PFSK-1 (cell line): Measurements from ENCODE around the gene SH2B3.
A peak's percentile ranks its signal among the peaks of the same experiment; 100 is the strongest.

Experiments used
- FOXP2 ChIP-seq: optimal IDR thresholded peaks from 2 replicates; pipeline ENCODE3; 2011; ENCODE audit warnings: borderline replicate concordance, control low read depth, inconsistent platforms; ENCODE audit not compliant: insufficient read depth; ENCODE audit errors: extremely low read length, extremely low read depth
- POLR2AphosphoS5 ChIP-seq: IDR thresholded peaks from 2 replicates; pipeline ENCODE4 v1.6.1; 2012; ENCODE audit warnings: low read depth, mild to moderate bottlenecking, control low read depth, low read length, moderate library complexity
- REST ChIP-seq, 2 experiments: IDR thresholded peaks; 2 replicates each; pipeline versions ENCODE4 v1.6.1 to v1.8.0; 2011 to 2012; ENCODE audit warnings: low read depth in 2 of 2, low read length in 2 of 2, control low read depth in 1 of 2, inconsistent platforms in 1 of 2, mild to moderate bottlenecking in 1 of 2, moderate library complexity in 1 of 2; ENCODE audit not compliant: insufficient read depth in 1 of 2
- SIN3A ChIP-seq: IDR thresholded peaks from 2 replicates; pipeline ENCODE4 v1.6.1; 2012; ENCODE audit warnings: mild to moderate bottlenecking, low read length, moderate library complexity, borderline replicate concordance; ENCODE audit not compliant: insufficient read depth
- TAF1 ChIP-seq: IDR thresholded peaks from 2 replicates; pipeline ENCODE4 v1.6.1; 2012; ENCODE audit warnings: low read length, control low read depth, borderline replicate concordance; ENCODE audit not compliant: insufficient read depth

The SH2B3 gene

GRCh38 chr12:111404362-111405148 lies 1.2 kb upstream of the SH2B3 start:
- no peak for TF ChIP-seq FOXP2
- no peak for TF ChIP-seq SIN3A
- no peak for TF ChIP-seq POLR2AphosphoS5
- TF ChIP-seq REST (IDR thresholded peaks at IDR 0.05; ENCODE audit: insufficient read depth in 1 of 2, low read depth in 2 of 2, low read length in 2 of 2), result no peak
- no peak for TF ChIP-seq TAF1

GRCh38 chr12:111405149-111405858 lies 419 bp upstream of the SH2B3 start:
- TF ChIP-seq POLR2AphosphoS5, result peak; percentile 19; the same call in 1 of the 2 replicates
- no peak for TF ChIP-seq SIN3A
- no peak for TF ChIP-seq TAF1
- no peak for TF ChIP-seq FOXP2

- TF ChIP-seq TAF1 (no peak), SIN3A (no peak), REST (IDR thresholded peaks at IDR 0.05; ENCODE audit: insufficient read depth in 1 of 2, low read depth in 2 of 2, low read length in 2 of 2) (no peak), POLR2AphosphoS5 (no peak), FOXP2 (no peak)
Measured at GRCh38 chr12:111406474-111407376, 1.0 kb downstream of the SH2B3 start.

- TF ChIP-seq REST (IDR thresholded peaks at IDR 0.05; ENCODE audit: insufficient read depth in 1 of 2, low read depth in 2 of 2, low read length in 2 of 2) (no peak), FOXP2 (no peak), POLR2AphosphoS5 (no peak), SIN3A (no peak), TAF1 (no peak)
Measured at GRCh38 chr12:111407377-111408115, 1.8 kb downstream of the SH2B3 start.

GRCh38 chr12:111408116-111408440 lies 2.4 kb downstream of the SH2B3 start:
- TF ChIP-seq TAF1 (no peak), REST (IDR thresholded peaks at IDR 0.05; ENCODE audit: insufficient read depth in 1 of 2, low read depth in 2 of 2, low read length in 2 of 2) (no peak), FOXP2 (no peak)
